ENCODE results near the gene DHX15. TPM values are rescaled to one million over a fixed set of nuclear protein-coding genes. Genes with fewer than 3 reads are reported as not detected.

The DHX15 gene
- total RNA-seq (2014; rRNA removed; shearing (Covaris generic)), result 336 and 372 TPM in 2 replicates
- polyA plus RNA-seq (2016; fragmentation: Nextera tagmentation; extraction: Ambion mirVana), result 226 and 229 TPM in 2 replicates
- long read RNA-seq, transcript DHX15-201 (14 exons, 2,994 nt), result major isoform, 59 of 77 reads
- long read RNA-seq, partial matches to known transcripts, result 11 of 77 reads
- long read RNA-seq, other reads (novel, unspliced or antisense), result 5 of 77 reads

GRCh38 chr4:24584211-24584850, at the start of gene DHX15:
DHX15 (minus strand) TSS chr4:24584554; CDS start chr4:24584393, 161 bp downstream.
- DNase-seq (ENCODE audit: low spot score) (peak; percentile 99), ATAC-seq (peak; percentile 91)
- Mint-ChIP-seq H3K27ac (peak within 1 kb of the TSS; percentile 99), H3K36me3 (ENCODE audit: low read depth) (peaks cover 49% of the 10 kb centered on the region), H3K9me3 (peaks cover 14% of the 10 kb centered on the region), H3K4me1 (peaks cover 21% of the 10 kb centered on the region), H3K4me3 (peak within 1 kb of the TSS; percentile 94), H3K27me3 (ENCODE audit: insufficient read depth, low read depth, poor library complexity) (peaks cover 15% of the 10 kb centered on the region)
- Histone ChIP-seq H2AFZ (no peak within 1 kb of the TSS), H3K27ac (ENCODE audit: low read depth) (peak within 1 kb of the TSS; percentile 98), H3K4me3 (peak within 1 kb of the TSS; percentile 86), H3K4me1 (ENCODE audit: insufficient read depth) (peaks cover 20% of the 10 kb centered on the region), H3K4me2 (peak within 1 kb of the TSS; percentile 99), H4K20me1 (replicated peaks; ENCODE audit: insufficient read depth) (peaks cover 31% of the 10 kb centered on the region), H3K9me2 (ENCODE audit: insufficient read depth) (no peaks in the 10 kb centered on the region), H3F3A (replicated peaks; ENCODE audit: low read depth) (no peaks in the 10 kb centered on the region; the same call in 1 of the 2 replicates), H3K36me3 (ENCODE audit: insufficient read depth) (peaks cover 5% of the 10 kb centered on the region; the same call in 1 of the 2 replicates), H3K79me2 (replicated peaks; ENCODE audit: insufficient read depth) (peaks cover 58% of the 10 kb centered on the region), H3K27me3 (ENCODE audit: insufficient read depth) (no peaks in the 10 kb centered on the region)
- TF ChIP-seq ZNF114 (CRISPR knock-in tag; IDR thresholded peaks at IDR 0.05) (no peak), REST (IDR thresholded peaks at IDR 0.05; ENCODE audit: unreplicated experiment) (peak; percentile 28), POLR2AphosphoS5 (IDR thresholded peaks at IDR 0.05; ENCODE audit: low read depth) (peak; percentile 90), CREB1 (CRISPR knock-in tag; IDR thresholded peaks at IDR 0.05; ENCODE audit: low read depth) (peak; percentile 70), EZH2 (IDR thresholded peaks at IDR 0.05; ENCODE audit: low read depth, unreplicated experiment) (no peak), EZH2phosphoT487 (IDR thresholded peaks at IDR 0.05; ENCODE audit: unreplicated experiment) (no peak), JUNB (IDR thresholded peaks at IDR 0.05; ENCODE audit: unreplicated experiment) (no peak), ZNF462 (CRISPR knock-in tag; IDR thresholded peaks at IDR 0.05) (no peak), STAT1 (IDR thresholded peaks at IDR 0.05; ENCODE audit: unreplicated experiment) (no peak), ETS1 (IDR thresholded peaks at IDR 0.05) (peak; percentile 37; the same call in 1 of the 2 replicates), ZNF331 (CRISPR knock-in tag; IDR thresholded peaks at IDR 0.05; ENCODE audit: low read depth) (no peak), NANOG (IDR thresholded peaks at IDR 0.05; ENCODE audit: borderline replicate concordance) (no peak), CTCF (conservative IDR thresholded peaks at IDR 0.05; ENCODE audit: low read depth in 2 of 2) (no peak)

Data from GM23338 (cell line).